Dedifferentiated amniotic fluid mesenchymal stem cell (primary cell): ENCODE measurements around the gene M6PR.
"Not testable (repeated sequence)": the region's sequence is repeated elsewhere in the genome, so short reads cannot be mapped to it uniquely, and the experiment has no call there.

Source experiments
- DNase-seq: peaks from one replicate; pipeline ENCODE4 v3.0.0-alpha.2; 2016; ENCODE audit errors: extremely low spot score

M6PR gene

DNA sequence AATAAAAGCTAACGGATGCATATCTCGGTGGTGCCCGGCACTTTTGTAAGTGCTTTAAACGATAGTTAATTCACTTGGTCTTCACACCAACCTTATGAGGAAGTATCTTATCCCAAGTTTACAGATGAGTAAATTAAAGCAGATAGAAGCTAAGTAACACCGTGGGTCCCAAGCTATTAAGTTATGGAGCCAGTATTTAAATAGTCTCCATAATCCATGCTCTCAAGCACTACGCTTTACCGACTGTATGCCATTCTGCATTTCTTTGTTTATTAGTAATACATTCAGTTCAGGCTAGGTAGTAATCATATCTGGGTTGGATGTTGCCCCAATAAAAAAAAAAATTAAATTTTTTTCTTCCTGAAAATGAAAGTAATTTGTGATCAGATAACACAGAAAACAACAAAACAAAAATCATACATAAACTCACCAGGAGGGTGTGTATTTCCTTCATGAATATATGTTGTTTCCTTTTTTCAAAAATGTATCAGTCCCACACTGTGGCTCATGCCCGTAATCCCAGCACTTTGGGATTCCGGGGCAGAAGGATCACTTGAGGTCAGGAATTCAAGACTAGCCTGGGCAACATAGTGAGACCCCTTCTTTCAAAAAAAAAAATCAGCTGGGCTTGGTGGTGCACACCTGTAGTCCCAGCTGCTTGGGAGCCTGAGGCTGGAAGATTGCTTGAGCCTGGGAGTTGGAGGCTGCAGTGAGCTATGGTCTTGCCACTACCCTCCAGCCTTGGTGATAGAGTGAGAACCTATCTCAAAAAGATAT lies 1.4 kb upstream of the M6PR start:
- DNase-seq, result no peak

DNA sequence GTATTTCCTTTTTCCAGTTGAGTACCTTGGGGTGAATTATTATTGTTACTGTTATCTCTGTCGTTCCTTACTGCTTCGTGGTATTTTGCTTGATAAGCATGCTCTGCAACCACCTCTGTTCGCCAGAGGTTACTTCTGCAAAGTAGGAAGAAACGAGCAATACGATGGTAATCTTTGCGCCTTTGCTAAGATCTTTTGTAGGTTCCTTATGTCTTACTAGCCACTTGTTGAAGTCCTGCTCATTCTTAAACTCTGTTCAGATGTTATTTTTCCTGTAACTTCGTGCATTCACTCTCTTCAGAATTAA lies 729 bp upstream of the M6PR start:
- no peak for DNase-seq

DNA sequence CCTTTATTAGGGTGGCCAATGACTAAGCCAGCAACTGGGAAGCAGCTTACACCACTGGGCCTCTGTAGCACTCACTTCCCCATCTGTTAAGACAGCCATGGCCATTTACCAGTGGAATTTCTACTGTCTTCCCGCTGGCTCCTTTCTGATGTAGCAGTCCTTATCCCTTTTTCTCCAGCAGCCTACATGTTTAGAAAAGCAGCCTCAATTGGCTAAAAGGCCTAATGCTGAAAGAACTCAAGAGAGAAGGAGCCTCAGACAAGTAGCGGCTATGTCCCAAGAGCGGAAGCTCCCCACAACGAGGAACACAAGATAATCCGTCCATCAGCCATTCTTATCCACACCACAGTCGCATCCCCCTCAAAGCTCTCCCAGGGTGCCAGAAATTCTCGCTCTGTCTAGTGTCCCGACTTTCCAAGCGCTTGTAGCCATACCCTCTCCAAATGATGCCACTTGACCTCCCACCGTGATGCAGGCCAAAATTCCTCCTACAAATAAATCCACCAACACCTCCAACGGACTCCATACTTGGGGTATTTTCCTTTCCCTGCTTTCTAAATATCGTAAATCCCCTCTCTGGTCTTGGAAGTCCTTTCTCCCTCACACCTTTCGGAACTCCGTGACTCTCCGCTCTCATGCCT lies 624 bp downstream of the M6PR start:
- DNase-seq, result peak; percentile 37

DNA sequence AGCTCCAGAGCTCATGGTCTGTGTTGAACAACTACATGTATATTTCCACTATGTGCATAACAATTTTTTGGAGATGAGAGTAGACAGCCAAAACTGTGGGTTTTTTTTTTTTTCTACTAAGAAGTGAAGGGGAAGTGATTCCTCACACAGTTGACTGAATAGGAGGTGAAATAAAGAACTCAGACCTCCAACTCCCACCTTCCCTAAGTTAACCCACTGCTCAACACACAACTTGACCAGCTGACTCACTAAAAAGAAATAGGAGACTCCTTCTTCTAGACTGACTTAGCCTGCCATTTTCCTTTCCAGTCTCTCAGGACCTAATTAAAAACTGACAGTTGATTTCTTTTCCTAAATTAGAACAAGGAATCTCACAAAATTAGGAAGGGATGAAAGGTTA lies 1.7 kb downstream of the M6PR start:
- DNase-seq, result no peak

DNA sequence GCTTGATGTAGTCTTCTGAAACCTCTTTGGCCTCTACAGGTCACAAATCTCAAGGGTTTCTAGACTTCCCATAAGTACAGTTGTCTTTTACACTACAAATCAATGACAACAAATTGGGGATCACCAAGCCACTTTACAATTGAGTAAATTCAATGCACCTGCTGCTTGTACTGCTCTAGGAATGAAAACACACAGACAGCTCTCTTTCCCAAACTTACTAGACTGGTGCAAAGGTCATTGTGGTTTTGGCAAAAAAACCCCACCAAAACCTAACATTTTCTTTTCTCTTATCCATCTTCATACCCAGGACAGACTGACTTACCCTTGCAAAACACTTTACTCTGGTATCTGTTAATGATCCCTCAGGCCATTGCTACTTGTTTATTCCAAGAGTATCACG lies 2.7 kb downstream of the M6PR start:
- DNase-seq, result no peak

DNA sequence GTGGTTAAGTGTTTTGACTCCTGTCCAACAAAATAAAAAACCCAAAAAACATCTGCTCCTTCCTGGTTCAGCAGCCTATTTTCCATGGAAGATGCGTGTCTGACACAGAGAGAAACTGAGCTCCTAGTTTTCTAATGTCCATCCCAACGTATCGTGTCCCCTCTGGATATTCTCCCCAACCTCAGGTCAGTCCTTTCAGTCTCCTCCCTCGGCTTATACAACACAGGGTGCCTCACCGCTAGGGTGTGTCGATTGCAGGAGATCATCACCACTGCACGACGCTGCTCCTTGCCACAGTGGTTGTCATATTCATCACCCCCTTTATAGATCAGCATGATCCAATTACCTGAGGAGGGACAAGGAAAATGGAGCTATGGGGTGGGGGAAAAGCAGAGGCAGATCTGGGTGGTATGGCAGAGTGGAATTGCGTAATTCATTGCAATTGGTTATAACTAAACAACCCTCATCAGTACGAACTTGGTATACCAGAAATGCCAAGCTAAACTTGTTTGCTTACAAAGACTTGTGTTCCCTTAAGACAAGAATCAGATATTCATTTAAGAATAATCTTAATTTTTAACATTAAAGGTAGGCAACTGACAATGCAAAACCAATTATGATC lies 5.8 kb downstream of the M6PR start:
- DNase-seq, result no peak

DNA sequence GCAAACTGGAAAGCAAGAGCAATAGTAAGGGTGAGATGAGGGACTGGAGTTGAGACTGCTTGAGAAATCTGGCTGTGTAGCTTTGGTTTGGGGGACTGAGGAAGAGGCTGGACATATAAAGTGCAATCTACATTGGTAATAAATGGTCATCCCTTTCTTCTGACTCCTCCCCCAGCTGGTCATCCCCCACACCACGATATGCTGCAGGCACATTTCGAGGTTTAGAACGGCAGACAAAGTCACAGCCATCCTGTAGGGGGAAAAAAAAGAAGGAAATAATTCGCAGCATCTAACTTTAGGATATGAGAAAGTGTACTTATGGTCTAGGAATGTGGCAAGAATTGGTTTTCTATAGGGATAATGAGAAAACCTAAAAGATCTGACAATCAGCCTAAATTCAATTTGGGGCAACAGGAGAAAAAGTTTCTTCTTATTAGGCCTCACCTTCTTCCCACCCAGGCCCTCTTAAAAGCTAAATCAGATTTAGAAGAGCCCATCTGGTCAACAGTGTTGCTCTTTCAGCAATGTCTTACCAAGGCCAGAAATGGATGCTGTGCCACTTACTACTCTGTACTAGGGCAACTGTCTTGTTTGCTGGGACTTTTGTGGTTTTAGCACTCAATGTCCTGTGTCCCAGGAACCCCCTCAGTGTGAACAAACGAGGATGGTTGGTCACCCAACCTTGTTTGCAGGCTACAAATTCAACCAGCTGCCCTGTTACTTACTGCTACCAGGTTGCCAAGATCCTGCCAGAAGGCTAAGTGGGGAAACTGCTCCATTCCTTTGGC lies 7.6 kb downstream of the M6PR start:
- DNase-seq, result no peak

DNA sequence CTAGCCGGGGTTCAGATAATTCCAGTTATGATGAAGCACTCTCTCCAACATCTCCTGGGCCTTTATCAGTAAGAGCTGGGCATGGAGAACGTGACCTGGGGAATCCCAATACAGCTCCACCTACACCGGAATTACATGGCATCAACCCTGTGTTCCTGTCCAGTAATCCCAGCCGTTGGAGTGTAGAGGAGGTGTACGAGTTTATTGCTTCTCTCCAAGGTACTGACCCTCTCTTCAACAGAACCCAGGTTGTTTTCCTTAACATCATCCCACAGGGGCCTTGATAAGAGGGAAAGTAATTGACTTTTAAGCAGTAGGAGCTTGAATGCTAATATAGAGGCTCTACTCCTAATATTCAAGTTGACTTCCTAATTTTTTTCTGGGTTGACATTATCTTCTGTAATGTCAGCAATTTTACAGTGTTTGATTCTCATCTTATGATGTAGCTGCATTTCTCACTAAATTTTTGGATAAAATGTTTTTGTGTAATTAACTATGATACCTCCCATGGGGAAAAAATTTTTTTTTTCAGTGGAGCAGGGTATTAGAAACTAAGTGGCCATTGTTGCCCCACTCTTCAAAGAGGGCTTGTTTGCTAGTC lies 11.5 kb downstream of the M6PR start:
- DNase-seq, result not testable (repeated sequence)

DNA sequence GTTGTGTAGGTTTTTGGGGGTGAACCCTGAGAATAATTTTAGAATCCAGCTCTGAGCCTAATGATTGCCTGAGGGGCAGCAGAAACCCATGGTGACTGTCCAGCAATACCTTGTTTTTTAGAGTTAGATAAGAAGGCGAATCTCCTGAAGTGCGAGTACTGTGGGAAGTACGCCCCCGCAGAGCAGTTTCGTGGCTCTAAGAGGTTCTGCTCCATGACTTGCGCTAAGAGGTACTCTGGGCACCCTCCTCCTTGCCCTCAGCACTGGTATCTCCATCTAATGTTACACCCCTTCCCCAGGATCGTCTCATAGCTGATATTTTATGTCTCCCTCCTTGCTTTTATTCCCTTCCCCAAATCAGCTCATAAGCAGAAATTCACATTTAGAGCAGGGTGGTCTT lies 12.7 kb downstream of the M6PR start:
- DNase-seq, result no peak

DNA sequence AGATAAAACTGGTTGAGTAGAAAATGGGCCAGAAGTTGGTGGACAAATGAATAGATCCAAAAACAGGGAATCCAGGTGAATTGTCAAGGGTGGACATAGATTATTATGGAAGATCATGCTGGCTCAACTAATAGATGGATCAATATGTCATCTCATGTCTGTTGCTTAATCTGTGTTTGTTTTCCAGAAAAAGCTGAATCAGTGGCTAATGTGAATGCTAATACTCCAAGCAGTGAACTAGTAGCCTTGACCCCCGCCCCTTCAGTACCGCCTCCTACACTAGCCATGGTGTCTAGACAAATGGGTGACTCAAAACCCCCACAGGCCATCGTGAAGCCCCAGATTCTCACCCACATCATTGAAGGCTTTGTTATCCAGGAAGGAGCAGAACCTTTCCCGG lies 15.4 kb downstream of the M6PR start:
- not testable (repeated sequence) for DNase-seq

DNA sequence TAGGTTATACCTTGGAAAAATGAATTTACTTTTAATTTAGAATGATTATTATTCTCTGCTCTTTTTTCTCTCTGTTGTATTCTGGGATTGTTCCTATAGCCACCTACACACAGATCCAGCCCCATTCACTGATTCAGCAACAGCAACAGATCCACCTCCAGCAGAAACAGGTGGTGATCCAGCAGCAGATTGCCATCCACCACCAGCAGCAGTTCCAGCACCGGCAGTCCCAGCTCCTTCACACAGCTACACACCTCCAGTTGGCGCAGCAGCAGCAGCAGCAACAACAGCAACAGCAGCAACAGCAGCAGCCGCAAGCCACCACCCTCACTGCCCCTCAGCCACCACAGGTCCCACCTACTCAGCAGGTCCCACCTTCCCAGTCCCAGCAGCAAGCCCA lies 17.0 kb downstream of the M6PR start:
- DNase-seq, result not testable (repeated sequence)

DNA sequence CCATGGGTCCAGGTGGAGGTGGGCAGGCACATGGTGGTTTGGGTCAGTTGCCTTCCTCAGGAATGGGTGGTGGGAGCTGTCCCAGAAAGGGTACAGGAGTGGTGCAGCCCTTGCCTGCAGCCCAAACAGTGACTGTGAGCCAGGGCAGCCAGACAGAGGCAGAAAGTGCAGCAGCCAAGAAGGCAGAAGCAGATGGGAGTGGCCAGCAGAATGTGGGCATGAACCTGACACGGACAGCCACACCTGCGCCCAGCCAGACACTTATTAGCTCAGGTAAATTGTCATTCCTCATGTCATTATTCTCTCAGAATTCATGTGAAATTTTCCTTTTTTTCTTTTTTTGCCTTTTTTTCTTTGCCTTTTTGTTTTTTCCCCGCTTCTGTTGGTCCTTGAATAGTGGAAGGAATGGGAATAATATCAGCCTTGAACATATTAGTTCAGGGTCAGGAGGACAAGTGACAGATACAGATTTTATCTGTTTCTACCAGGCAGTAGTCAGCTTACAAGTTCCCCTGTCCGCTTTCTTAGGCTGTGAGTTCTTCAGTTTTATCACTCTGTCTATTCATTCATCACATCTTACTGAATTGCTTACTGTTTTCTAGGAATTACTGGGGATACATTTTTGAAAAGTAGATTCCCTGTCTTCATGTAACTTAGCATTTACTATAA lies 18.7 kb downstream of the M6PR start:
- not testable (repeated sequence) for DNase-seq

DNA sequence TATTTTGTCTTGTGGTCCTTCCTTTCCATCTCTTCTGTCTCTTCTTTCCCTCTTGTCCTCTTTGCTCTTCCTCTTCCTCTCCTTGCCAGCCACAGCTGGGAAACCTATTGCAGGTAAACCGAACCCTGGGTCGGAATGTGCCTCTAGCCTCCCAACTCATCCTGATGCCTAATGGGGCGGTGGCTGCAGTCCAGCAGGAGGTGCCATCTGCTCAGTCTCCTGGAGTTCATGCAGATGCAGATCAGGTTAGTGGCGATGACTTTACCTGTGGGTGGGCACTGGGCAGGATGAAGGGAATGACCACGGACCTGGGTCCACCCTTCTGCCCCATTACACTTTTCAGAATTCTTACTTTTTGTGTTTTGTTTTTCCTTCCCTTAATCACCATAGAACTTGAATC lies 26.9 kb downstream of the M6PR start:
- DNase-seq, result no peak

DNA sequence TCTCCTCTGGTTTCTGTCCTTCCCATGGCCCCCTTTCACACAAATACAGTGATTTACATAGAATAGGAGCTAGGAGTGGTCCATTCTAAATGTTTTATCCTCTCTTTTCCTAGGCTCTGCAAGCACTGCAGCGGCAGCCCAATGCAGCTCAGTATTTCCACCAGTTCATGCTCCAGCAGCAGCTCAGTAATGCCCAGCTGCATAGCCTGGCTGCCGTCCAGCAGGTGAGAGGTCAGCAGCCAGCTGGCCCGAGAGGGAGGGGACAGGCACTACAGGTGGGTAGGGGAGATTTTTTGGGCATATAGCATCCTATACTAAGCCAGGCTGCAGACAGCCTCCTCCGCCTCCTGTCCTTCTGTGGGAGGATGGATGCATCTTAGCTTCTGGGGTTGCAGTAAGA lies 29.8 kb downstream of the M6PR start:
- DNase-seq, result not testable (repeated sequence)

DNA sequence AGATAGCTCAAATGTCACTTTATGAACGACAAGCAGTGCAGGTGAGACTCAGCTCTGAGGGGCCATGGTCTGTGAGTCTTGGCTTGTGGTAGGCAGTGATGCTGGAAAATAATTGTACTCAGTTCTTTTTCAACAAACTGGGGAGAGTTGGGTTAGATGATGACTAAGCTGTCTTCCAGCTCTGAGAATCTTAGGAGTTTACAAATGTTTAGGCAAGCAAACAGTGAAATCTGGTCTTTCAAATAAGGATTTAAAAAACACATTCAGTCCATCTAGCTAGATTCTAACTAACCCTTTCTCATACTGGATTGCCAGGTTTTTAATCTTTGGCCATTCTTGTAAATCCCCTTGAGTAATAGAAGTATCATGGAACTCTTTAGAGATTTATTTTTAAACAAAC lies 31.7 kb downstream of the M6PR start:
- no peak for DNase-seq

DNA sequence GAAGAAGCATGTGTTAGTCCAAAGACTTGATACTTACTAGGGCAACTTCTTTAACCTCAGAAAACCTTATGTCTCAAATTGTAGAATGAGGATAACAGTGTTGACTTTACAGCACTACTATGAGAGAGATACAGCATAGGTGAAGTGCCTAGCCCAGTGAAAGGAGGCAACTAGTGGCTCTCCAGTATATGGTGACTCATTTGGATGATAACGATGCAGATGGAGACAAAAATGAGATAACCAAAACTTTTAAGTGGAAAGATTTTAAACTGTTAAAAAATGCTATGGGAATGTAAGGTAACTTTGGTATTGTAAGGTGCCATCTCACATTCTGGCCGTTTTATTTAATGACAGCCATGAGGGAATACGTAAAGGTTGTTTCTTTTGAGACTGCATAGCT lies 32.4 kb downstream of the M6PR start:
- no peak for DNase-seq

DNA sequence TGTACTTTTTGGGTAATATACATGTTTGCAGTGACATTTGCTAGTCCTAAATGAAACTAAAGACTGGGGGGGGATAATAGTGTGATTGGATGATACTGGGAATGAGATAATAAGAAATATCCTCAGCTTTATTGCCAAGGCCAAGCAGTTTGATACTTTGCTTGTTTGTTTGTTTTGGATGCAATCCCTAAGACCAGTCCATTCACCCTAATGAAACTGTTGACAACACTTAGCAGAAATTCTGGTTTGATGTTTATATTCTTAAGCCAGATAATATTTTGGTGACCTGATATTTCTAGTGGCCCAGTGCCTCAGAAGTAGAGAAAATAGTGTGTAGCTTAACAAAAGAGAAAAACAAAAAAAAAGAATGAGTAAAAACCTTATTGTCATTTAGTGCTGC lies 33.3 kb downstream of the M6PR start:
- no peak for DNase-seq

DNA sequence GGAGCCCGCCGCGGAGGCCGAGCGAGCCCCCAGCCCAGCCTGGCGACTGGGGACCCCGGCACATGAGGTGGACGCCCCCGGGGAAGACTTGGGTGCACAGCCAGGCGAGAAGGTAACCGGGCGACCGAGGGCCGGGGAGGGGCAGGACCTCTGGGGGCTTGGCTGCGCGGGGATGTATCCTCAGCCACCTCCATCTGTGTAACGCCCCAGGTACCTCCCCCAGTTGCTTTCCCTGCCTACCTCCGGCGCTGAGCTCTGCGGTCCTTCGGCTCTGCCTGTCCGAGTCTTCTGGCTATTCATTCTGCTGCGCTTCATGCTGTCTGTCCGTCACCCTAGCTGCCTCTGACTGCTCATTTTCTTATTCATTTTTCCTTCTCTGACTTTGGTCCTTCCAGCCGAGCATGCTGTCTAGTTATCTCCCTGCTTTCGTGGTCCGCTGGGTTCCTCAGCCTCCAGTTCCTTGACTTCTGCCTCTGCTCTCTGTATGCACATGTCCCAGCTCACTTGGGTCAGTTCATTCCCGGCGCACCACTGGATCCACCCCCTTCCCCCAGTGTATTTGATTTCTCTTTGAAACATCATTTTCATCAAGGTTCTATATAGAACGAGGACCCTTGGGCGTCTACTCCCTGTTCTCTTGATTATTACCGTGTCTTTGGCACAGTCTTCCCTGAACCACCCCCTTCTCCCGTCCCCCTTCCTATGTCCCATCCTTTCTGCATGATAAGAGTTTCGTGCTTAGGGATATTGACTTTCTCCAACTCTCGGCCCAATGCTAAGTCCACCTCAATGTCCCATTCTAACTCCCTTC lies 34.5 kb downstream of the M6PR start:
- peak; percentile 16 for DNase-seq

DNA sequence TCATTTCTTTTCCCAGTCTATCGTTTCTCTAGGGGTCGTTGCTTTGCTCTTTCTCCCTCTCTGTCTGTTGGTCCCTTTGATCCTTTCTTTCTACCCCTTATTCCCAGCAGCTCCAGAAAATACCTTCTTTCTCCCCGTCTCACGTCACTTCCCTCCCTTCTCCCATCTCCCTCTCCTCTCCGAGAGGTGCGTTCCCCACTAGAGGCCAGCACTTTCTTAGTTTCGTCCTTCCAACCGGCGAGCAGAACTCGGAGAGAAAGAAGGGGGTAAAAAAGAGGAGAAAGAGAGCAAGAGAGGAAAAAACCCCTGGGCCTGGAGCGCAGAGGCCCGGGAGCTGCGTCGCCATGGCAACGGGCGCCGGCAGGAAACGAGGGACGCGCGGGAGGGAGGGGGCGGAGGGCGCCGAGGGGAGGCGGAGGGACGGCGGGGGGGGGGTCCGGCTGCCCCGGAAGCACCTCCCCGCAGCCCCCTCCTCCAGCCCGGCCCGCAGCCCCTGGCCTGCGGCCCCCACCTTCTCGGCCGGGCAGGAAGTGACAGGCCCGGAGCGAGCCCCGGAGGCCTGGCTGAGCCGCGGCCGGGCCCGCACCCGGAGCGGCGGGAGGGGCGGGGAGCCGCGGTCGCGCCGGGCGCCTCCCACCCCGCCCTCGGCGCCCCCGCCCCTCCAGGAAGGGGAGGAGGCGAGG lies 35.3 kb downstream of the M6PR start, which contains the start of gene PHC1:
Gene PHC1, plus strand, starts transcription at position 477 of the 683 bp plus-strand sequence. CDS start 3,169 bp downstream, outside the sequence.
- DNase-seq, result peak; percentile 67

DNA sequence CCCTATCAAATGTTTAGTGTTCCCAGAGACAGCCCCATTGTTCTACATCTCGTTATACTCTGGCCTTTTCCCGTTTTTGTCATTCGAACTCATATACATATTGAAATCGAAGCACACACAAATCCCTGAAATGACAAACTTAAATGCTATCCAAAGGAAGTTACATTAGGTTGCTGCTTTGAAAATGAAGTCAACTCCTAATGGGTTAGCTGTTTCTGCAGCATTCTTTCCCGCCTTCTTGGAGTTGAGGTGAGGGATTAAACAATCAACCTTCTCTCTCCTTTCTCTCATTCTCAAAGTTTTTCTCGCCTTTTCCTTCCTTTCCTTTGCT lies 35.8 kb downstream of the M6PR start:
- DNase-seq, result no peak
